ENCODE results near the gene GLB1L.
"Not testable (repeated sequence)": the region's sequence is repeated elsewhere in the genome, so short reads cannot be mapped to it uniquely, and the experiment has no call there.

The GLB1L gene

GRCh38 chr2:219290381-219291171, 45.3 kb upstream of the GLB1L start:
- DNase-seq (ENCODE audit: low read depth, low spot score), result no peak
- H3K4me3 ChIP-seq (ENCODE audit: low read depth, low read length), result no peak overlapping the region
- in situ Hi-C loops (cut with HindIII; ENCODE audit: low sequenced_read_pairs), result no loop called here
- TF ChIP-seq, protein P1, sequence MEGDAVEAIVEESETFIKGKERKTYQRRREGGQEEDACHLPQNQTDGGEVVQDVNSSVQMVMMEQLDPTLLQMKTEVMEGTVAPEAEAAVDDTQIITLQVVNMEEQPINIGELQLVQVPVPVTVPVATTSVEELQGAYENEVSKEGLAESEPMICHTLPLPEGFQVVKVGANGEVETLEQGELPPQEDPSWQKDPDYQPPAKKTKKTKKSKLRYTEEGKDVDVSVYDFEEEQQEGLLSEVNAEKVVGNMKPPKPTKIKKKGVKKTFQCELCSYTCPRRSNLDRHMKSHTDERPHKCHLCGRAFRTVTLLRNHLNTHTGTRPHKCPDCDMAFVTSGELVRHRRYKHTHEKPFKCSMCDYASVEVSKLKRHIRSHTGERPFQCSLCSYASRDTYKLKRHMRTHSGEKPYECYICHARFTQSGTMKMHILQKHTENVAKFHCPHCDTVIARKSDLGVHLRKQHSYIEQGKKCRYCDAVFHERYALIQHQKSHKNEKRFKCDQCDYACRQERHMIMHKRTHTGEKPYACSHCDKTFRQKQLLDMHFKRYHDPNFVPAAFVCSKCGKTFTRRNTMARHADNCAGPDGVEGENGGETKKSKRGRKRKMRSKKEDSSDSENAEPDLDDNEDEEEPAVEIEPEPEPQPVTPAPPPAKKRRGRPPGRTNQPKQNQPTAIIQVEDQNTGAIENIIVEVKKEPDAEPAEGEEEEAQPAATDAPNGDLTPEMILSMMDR (IDR thresholded peaks at IDR 0.05; ENCODE audit: low read depth, low read length), result no peak

GRCh38 chr2:219289537-219290361, 44.5 kb upstream of the GLB1L start:
- no peak overlapping the region for H3K4me3 ChIP-seq (ENCODE audit: low read depth, low read length)
- DNase-seq (ENCODE audit: low read depth, low spot score), result peak; percentile 90
- in situ Hi-C loops (cut with HindIII; ENCODE audit: low sequenced_read_pairs), result no loop called here
- TF ChIP-seq, protein P1 (IDR thresholded peaks at IDR 0.05; ENCODE audit: low read depth, low read length), result no peak

DNA sequence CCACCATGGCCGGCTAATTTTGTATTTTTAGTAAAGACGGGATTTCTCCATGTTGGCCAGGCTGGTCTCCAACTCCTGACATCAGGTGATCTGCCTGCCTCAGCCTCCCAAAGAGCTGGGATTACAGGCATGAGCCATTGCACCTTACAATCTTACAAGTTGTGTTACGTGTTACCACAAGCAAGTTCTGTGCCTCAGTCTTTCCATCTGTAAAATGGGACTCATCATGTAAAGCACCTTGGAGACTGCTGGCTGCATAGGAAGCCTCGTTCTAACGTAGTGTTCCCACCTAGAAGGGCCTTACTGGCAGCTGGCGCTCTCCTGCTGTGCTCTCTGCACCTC, 43.9 kb upstream of the GLB1L start:
- DNase-seq (ENCODE audit: low read depth, low spot score), result no peak
- in situ Hi-C loops (cut with HindIII; ENCODE audit: low sequenced_read_pairs), result no loop called here
- no peak overlapping the region for H3K4me3 ChIP-seq (ENCODE audit: low read depth, low read length)
- TF ChIP-seq, protein P1 (IDR thresholded peaks at IDR 0.05; ENCODE audit: low read depth, low read length), result no peak

DNA sequence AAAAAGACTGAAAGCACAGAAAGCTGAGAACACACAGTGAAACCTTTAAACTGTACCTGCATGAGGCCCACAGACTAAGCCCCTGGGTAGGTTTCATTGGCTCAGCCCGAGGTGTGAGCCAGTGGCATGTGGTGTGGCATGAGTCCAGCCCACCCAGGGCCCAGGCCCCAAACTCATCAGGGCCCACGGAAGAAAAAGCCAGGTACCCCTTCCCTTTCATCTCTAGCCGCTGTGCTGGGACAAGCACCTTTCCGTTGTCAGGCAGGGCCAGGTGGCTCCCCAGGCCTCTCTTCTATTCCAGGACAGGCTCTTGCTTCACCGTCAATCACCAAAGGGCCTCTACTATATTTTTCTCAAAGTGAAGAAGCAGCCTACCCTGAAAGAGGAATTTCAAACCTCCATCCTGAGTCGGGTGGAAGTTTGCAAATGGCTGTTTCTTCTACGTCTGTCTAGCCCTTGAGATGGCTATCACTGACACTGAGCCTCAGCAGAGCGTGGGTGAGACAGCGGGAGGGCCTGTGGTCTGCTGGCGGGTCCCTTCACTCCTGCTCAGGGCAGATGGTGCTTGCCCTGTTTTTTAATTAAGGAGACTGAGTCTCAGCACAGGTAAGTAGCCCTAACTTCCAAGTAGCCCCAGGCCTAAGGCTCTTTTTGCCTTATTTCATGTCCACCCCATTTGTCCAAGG, 42.5 kb upstream of the GLB1L start:
- TF ChIP-seq, protein P1 (IDR thresholded peaks at IDR 0.05; ENCODE audit: low read depth, low read length), result no peak
- no peak overlapping the region for H3K4me3 ChIP-seq (ENCODE audit: low read depth, low read length)
- in situ Hi-C loops (cut with HindIII; ENCODE audit: low sequenced_read_pairs), result no loop called here
- no peak for DNase-seq (ENCODE audit: low read depth, low spot score)

DNA sequence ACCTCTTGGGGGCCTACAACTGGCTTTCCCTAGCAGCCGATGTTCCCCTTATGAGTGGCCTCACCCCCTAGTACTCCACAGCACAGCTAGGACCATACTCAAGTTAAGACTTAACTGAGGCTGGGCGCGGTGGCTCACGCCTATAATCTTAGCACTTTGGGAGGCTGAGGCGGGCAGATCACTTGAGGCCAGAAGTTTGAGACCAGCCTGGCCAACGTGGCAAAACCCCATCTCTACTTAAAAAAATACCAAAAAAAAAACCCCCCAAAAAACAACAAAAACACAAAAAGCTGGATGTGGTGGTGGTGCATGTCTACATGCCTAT, 41.8 kb upstream of the GLB1L start:
- in situ Hi-C loops (cut with HindIII; ENCODE audit: low sequenced_read_pairs); DNase-seq (ENCODE audit: low read depth, low spot score); H3K4me3 ChIP-seq (ENCODE audit: low read depth, low read length): not testable (repeated sequence)

GRCh38 chr2:219286436-219287115, 41.3 kb upstream of the GLB1L start:
- no peak overlapping the region for H3K4me3 ChIP-seq (ENCODE audit: low read depth, low read length)
- in situ Hi-C loops (cut with HindIII; ENCODE audit: low sequenced_read_pairs), result no loop called here
- DNase-seq (ENCODE audit: low read depth, low spot score), result no peak
- TF ChIP-seq, protein P1 (IDR thresholded peaks at IDR 0.05; ENCODE audit: low read depth, low read length), result no peak
